ENCODE results near the gene IMPG1.

The IMPG1 gene, protein sequence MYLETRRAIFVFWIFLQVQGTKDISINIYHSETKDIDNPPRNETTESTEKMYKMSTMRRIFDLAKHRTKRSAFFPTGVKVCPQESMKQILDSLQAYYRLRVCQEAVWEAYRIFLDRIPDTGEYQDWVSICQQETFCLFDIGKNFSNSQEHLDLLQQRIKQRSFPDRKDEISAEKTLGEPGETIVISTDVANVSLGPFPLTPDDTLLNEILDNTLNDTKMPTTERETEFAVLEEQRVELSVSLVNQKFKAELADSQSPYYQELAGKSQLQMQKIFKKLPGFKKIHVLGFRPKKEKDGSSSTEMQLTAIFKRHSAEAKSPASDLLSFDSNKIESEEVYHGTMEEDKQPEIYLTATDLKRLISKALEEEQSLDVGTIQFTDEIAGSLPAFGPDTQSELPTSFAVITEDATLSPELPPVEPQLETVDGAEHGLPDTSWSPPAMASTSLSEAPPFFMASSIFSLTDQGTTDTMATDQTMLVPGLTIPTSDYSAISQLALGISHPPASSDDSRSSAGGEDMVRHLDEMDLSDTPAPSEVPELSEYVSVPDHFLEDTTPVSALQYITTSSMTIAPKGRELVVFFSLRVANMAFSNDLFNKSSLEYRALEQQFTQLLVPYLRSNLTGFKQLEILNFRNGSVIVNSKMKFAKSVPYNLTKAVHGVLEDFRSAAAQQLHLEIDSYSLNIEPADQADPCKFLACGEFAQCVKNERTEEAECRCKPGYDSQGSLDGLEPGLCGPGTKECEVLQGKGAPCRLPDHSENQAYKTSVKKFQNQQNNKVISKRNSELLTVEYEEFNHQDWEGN

DNA sequence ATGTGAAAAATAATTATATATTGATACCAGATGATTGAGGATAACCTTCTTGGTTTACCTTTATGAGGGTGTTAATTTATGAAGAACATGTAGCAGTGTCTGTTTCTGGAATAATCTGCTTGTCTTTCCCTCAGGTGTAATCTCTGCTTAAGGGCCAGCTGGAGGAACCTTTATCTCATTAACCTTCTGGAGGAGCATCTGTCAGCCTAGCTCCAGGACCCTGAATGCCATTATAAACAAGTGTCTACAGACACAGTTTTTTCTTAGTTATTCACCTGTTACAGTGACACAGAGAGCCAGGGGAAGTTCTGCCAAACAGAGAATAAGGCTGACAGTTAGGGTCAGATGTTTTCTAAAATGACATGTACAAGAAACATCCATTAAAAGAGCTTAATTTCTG, at the start of gene IMPG1:
TSS of gene IMPG1 (minus strand) at position 101 of the 400 bp plus-strand sequence. CDS start 174 bp downstream, outside the sequence.
- no peak for DNase-seq

DNA sequence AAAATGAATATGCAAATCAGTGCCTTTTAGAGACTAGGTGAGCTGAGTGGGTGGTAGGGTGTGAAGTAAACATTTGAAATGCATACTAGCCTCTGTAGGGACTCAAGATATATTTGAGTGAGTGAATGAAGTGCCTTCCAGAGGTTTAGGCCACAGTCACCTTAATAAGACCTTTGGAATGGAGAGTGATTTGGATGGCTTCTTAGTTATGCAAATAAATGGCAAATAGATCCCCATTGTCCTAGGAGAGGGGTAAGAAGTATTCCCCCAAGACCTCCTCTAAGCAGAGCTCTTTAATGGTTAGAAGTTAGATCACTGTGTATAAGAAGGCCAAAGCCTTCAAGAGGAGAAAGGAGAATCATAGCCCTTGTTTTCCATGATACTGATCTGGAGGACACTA, 47.8 kb upstream of the IMPG1 start:
- no peak for DNase-seq

- DNase-seq = no peak
Observed at GRCh38 chr6:76073281-76073680, 819 bp upstream of the IMPG1 start.

DNA sequence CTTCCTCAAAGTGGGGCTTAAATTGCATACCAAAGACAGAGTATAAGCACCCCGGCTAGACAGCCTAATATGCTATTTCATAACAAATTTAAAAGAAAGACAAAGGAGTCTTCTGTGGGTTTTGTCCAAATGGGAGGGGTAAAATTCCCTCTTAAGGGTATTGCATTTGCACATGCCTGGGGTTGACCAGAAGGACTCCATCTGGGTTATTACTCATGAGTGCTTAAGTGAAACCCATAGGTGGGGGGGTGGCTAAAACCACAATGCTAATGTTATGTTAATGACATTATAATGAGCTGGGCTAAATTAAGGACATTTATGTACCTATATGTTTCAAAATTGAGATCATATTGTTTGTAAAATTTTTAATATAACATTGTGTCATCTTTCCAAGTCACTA, 15.0 kb downstream of the IMPG1 start:
- DNase-seq = no peak

- no peak for DNase-seq
Observed at GRCh38 chr6:76052314-76052713, 20.1 kb downstream of the IMPG1 start.

GRCh38 chr6:76043690-76044089, 28.8 kb downstream of the IMPG1 start:
- DNase-seq = no peak

DNA sequence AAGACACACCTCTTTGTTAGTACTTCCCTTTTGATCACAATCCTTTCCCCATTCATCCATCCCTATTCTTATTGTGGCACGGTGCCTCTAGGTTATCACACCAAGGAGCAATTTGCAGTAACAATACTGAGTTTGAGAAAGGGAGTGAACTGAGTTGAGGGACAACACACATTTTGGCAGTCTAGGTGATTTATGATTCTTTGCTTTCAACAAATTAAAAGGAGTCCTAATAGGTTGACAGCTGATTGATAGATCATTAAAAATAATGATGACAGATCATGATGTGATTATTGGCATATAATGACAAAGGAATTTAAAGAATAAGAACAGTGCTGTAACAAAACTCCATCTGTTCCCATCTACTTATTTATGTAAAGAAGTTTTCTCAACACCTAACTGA, 36.7 kb downstream of the IMPG1 start:
- DNase-seq = no peak

DNA sequence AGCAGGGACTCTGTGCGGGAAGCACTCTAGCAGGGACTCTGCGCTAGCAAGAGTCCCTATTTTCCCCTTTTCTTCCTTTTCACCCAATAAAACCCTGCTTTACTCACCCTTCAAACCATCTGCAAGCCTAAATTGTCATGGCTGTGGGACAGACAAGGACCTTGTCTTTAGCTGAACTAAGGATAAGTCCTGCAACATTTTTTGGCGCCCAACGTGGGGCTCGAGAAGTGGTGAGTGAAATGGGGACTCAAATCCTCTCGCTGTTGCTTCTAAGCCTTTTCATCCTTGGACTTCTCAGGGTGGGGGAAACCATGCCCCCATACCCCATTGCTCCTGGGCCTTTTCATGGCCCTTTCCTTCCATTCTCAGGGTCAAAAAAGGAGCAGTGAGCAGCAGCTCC, 46.4 kb downstream of the IMPG1 start:
- DNase-seq = no peak

DNA sequence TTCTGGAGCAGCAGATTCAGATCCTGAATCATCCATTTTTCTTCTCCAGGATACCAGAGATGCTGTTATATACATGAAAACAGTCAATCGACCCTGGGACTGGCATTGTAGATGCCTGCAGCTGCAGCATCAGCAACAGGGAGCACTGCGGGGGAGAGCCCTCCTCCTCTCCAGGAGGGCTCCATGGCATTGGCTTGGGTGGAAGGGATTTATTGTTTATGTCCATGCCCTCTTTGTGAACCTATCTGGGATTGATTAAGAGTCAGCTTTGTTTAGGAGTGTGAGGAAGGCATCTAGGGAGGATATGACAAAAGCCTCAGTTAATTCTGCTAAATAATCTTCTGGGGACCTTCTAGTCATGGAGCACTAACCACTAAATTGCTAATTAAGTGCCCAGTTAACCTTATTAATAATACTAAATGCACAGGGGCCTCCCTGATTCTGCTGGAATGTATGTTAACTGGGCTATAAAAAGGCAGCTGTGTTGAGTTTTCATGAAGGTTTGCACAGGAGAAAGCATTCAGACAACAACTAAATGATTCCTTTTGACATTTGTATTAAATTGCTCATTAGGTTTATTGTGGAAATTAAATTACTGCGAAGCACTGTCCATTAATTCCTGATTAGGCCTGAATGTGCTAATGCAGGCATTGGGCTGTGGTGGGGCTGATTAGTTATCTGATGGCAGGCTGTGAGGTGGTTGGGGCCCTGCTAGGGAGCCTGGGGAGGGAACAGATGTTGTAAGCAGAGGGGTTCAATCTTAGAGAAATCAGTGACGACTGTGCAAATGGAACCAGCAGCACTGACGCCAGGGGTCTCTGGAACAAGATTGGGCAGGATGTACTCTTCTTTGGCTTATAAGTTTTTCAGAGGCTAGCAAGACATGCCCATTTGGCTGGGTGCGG, 57.6 kb downstream of the IMPG1 start:
- no peak for DNase-seq

DNA sequence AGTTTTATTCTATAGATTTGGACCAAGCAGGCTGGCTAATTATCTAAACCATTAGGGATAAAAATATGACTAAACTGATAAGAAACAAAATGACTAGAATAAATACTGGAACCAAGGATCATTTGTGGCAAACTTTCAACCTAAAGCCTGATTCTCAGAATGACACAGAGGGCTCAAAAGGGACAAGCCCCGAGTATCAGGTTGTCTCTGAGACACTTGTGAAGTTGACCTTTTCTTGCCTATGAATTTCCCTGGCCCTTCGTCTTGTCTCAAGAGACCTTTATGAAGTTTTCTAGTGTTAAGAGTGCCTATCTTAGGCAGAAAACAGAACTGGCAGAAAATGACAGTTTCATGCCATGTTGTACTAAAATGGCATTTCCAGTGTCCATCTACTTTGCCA, 68.3 kb downstream of the IMPG1 start:
- DNase-seq = no peak

DNA sequence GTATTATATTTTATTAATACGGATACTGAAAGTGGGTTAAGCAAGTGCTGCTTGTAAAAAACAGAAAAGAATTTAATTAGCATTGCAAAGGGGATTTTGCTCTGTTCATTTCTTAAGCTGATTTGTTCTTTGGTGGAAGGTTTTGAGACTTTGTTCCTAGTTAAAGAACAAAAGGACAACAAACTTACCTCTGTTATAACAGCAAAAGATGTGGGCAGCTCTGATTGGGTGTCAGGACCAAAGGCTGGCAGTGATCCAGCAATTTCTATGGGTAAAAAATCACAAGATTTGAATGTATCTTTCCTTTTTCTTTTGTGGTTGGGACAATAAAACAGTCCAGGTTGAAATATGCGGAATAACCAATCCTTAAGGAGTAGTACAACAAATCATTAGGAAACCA, 68.8 kb downstream of the IMPG1 start:
- no peak for DNase-seq

DNA sequence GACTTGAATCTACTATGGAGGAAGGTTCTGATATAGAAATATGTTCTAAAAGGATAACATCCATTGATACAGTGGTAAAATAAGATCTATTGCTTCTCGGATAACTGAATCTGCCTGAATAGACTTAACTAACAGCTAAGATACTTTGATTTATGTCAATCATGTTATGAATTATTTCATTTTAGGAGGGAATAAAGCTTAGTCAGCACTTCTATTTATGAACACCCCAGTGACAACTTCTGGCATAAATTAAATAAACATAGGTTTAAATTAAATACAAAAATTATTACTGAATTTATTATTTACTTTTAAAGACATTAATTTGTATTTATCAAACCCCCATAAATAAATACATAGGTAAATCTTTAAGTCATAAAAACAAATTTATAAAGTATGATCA, 69.3 kb downstream of the IMPG1 start:
- DNase-seq = no peak

DNA sequence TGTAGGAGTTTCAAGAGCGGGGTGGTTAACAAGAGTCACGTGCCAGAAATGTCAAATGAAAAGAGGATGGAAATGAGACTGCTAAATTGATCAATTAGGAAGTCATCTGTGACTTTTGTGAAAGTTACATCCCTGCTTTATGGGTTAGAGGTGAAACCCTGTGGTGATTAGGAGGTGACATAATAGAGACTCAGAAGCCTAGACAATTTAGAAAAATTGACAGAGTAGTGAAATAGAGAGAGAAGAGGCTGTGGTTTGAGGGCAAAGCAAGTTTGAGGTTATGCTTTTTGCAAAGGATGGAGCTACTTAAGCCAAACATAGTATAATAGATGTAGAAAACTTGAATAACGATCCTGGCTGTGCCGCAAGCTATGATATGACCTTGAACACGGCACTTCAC, 71.8 kb downstream of the IMPG1 start:
- no peak for DNase-seq

DNA sequence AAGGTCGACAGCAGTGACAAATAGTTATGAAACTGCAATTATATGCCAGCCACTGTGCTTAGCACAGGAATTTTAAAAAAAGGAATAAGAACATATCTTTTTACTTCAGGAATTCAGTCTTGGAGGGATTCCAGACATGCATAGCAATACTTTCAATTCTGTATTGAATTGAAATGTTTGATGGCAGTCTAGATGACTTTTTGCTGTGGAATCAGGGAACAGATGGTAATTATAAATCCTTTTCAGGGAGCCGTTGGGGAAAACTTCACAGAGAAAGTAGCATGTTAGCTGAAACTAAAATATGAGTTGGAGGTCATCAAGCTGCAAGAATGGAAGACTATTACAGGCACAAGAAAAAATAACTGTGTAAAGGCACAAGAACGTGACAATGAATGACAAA, 74.8 kb downstream of the IMPG1 start:
- no peak for DNase-seq

GRCh38 chr6:75993236-75994162, 79.0 kb downstream of the IMPG1 start:
- DNase-seq = no peak

GRCh38 chr6:75991941-75992340, 80.5 kb downstream of the IMPG1 start:
- DNase-seq = no peak

DNA sequence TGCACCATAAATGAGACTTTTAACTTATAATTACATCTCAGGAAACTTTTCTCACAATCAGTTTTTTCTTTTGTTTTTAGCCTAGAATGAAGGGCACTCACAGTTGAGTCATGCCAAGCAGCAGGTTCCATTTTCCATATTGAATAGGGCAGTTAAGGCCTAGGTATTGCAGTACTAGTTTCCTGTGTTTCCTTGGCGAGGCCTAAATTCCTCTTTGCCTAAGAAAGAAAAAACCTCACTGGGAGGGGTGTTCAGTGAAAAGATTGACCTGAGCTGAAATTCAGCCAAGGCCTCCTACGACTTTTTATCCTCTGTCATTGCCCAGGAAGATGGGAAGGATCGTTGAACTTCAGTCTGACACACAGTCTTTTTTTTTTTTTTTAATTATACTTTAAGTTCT, 85.5 kb downstream of the IMPG1 start:
- no peak for DNase-seq

- DNase-seq = no peak
Observed at GRCh38 chr6:75975904-75976303, 96.6 kb downstream of the IMPG1 start.

DNA sequence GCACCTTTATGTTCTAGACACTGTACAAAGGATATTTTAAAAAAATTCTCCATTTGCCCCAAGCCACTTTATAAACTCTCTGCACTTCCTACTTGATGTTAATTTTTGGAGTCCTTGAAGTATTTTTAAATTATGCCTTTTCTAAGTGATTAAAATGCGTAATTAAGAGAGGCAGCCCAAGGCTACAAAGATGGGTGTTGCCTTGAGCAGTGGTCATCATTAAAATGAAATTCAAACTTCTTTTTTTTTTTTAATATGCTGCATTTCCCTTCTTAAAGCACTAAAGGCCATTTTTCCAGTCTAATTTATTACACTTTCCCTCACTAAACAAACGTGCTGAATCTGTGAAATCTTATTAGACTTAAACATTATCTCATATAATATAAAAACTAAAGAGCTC, 102.4 kb downstream of the IMPG1 start:
- DNase-seq = no peak

DNA sequence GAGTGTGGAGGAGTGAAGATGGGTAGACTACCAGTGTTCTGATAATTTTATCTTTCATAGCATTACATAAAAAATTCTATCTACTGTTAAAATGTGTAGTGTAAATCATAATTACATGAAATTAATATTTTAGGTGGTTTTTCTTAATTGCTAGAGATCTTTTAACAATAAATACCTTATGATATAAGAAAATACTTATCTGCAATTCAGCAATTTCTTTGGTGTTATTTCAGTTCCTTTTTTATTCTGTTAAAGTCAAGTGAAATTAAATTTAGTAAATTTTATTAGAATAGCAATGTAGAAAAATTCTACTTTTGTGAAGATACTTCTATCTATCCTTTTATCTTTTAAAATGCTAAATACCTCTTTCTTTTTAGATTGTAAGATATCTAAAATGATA, 104.3 kb downstream of the IMPG1 start:
- no peak for DNase-seq

DNA sequence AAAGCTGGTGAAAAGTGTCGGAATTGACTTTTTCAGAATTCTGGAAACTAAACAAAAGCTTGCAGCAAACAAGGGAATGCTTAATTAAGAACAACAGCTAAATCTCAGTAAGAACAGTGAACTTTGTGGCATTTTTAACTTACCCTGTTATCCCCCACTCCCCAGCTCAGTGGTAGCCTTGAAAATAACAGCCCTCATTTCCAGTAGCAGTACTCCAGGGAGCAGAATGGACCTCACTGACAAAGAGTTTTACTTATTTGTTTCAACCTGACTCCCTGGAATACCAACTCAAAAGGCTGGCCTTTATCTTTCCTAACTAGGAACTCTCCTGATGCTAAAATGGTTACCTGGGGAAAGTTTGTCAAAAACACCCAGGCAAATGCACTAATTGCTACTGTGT, 108.9 kb downstream of the IMPG1 start:
- no peak for DNase-seq

DNA sequence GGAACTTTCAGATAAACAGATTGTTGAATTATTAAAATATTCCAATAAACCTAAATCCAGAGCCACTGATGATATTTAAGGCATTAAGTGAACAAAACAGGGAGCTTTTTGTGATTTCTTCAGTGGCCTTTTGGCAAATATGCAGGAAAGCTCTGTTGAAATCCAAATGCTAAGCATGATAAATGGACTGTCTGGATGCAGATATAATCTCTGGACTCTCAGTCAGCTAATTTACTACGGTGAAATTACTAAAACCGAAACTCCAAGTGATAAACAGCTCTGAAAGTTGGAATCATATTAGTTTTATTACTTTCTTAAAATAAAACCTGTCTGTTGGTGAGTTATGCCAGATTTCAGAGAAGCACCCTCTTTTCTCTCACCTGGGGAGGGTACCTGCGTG, 120.3 kb downstream of the IMPG1 start:
- DNase-seq = no peak
